ENCODE measurements around the gene EVPLL.
A peak's percentile ranks its signal among the peaks of the same experiment; 100 is the strongest.
"Not testable (repeated sequence)": the region's sequence is repeated elsewhere in the genome, so short reads cannot be mapped to it uniquely, and the experiment has no call there.

EVPLL gene

DNA sequence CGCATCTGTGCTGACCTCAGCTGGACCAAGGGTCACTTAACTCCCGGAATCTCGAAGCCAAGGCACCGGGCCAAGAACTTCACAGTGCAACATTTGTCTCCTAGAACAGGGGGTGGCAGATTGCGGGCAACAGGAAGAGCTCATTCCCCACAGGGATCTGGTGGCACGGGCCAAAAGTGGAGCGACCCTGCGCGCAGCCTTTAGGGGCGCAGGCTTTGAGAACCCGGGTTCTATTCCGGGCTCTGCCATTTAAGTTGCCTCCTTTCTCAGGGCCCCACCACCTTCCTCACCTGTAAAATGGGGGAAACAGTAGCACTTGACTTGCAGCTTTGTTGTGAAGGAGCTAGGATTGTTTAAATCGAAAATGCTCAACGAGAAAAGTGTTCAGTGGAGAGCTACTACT, 14.9 kb upstream of the EVPLL start:
- H3K4me3 ChIP-seq (ENCODE audit: low read length), result peak overlapping the region; percentile 87
- peak overlapping the region; percentile 94 for H3K9ac ChIP-seq (ENCODE audit: low read length)
- peaks cover 6% of the 10 kb centered on the region for H3K4me1 ChIP-seq (ENCODE audit: control insufficient read depth, insufficient read depth, low read length)
- H3K9me3 ChIP-seq (ENCODE audit: control insufficient read depth, low read length), result no peaks in the 10 kb centered on the region
- H3K36me3 ChIP-seq (ENCODE audit: control insufficient read depth, insufficient read depth, low read length, severe bottlenecking), result peaks cover 20% of the 10 kb centered on the region
- peak; percentile 15 for DNase-seq (ENCODE audit: low read depth)
- no peaks in the 10 kb centered on the region for H3K27me3 ChIP-seq (replicated peaks; ENCODE audit: control insufficient read depth, insufficient read depth, low read length)

- Histone ChIP-seq H3K27me3 (replicated peaks; ENCODE audit: control insufficient read depth, insufficient read depth, low read length) (no peaks in the 10 kb centered on the region), H3K9ac (ENCODE audit: low read length) (peak within 1 kb of the TSS; percentile 94), H3K36me3 (ENCODE audit: control insufficient read depth, insufficient read depth, low read length, severe bottlenecking) (peaks cover 18% of the 10 kb centered on the region), H3K4me1 (ENCODE audit: control insufficient read depth, insufficient read depth, low read length) (peaks cover 5% of the 10 kb centered on the region), H3K9me3 (ENCODE audit: control insufficient read depth, low read length) (no peaks in the 10 kb centered on the region), H3K4me3 (ENCODE audit: low read length) (peak within 1 kb of the TSS; percentile 87)
- DNase-seq (ENCODE audit: low read depth), result peak; percentile 96
These were observed 14.2 kb upstream of the EVPLL start, which contains the start of gene SHMT1 for GRCh38 chr17:18363101-18364049. Gene SHMT1, minus strand, starts transcription at chr17:18363550. Its CDS starts 7,569 bp downstream, at chr17:18355981.

GRCh38 chr17:18364166-18364565, 13.4 kb upstream of the EVPLL start:
- H3K9me3 ChIP-seq (ENCODE audit: control insufficient read depth, low read length), result no peaks in the 10 kb centered on the region
- H3K27me3 ChIP-seq (replicated peaks; ENCODE audit: control insufficient read depth, insufficient read depth, low read length), result peaks cover 3% of the 10 kb centered on the region
- H3K4me3 ChIP-seq (ENCODE audit: low read length), result no peak overlapping the region
- peaks cover 11% of the 10 kb centered on the region for H3K36me3 ChIP-seq (ENCODE audit: control insufficient read depth, insufficient read depth, low read length, severe bottlenecking)
- peaks cover 5% of the 10 kb centered on the region for H3K4me1 ChIP-seq (ENCODE audit: control insufficient read depth, insufficient read depth, low read length)
- H3K9ac ChIP-seq (ENCODE audit: low read length), result no peak overlapping the region
- no peak for DNase-seq (ENCODE audit: low read depth)

DNA sequence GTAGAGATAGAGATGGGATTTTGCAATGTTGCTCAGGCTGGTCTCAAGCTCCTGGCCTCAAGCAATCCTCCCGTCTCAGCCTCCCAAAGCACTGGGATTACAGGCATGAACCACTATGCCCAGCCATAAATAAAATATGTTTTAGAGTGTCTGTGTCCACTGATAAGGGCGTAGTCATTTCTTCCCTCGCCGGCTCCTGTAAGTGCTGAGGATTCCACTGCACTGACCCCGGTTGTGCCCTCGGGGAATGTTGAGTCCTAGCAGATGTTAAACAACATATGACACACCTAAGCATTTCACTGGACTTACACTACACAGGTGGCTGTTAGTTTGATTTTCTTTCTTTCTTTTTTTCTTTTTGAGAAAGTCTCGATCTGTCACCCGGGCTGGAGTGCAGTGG, 8.6 kb upstream of the EVPLL start:
- peaks cover 20% of the 10 kb centered on the region for H3K27me3 ChIP-seq (replicated peaks; ENCODE audit: control insufficient read depth, insufficient read depth, low read length)
- H3K36me3 ChIP-seq (ENCODE audit: control insufficient read depth, insufficient read depth, low read length, severe bottlenecking), result no peaks in the 10 kb centered on the region
- H3K9me3 ChIP-seq (ENCODE audit: control insufficient read depth, low read length), result no peaks in the 10 kb centered on the region
- H3K4me1 ChIP-seq (ENCODE audit: control insufficient read depth, insufficient read depth, low read length), result no peaks in the 10 kb centered on the region
- DNase-seq (ENCODE audit: low read depth), result no peak
- H3K4me3 ChIP-seq (ENCODE audit: low read length), result no peak overlapping the region
- no peak overlapping the region for H3K9ac ChIP-seq (ENCODE audit: low read length)

DNA sequence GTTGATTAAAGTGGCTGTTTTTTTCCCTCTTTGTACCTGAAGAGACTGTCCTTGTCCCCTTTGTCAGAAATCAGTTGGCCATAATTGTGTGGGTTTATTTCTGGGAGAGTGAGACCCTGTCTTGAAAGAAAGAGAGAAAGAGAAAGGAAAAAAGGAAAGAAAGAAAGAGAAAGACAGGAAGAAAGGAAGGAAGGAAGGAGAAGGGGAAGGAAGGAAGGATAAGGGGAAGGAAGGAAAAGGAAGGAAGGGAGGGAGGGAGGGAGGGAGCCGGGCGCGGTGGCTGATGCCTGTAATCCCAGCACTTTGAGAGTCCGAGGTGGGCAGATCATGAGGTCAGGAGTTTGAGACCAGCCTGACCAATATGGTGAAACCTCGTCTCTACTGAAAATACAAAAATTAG, 6.8 kb upstream of the EVPLL start:
- DNase-seq (ENCODE audit: low read depth), result no peak
- Histone ChIP-seq H3K27me3 (replicated peaks; ENCODE audit: control insufficient read depth, insufficient read depth, low read length) (peaks cover 20% of the 10 kb centered on the region), H3K9me3 (ENCODE audit: control insufficient read depth, low read length) (peaks cover 6% of the 10 kb centered on the region), H3K4me3 (ENCODE audit: low read length) (no peak overlapping the region), H3K4me1 (ENCODE audit: control insufficient read depth, insufficient read depth, low read length) (no peaks in the 10 kb centered on the region), H3K36me3 (ENCODE audit: control insufficient read depth, insufficient read depth, low read length, severe bottlenecking) (no peaks in the 10 kb centered on the region), H3K9ac (ENCODE audit: low read length) (no peak overlapping the region)

- Histone ChIP-seq H3K4me3 (ENCODE audit: low read length) (no peak overlapping the region), H3K27me3 (replicated peaks; ENCODE audit: control insufficient read depth, insufficient read depth, low read length) (peaks cover 20% of the 10 kb centered on the region), H3K9ac (ENCODE audit: low read length) (no peak overlapping the region), H3K9me3 (ENCODE audit: control insufficient read depth, low read length) (peaks cover 6% of the 10 kb centered on the region), H3K36me3 (ENCODE audit: control insufficient read depth, insufficient read depth, low read length, severe bottlenecking) (no peaks in the 10 kb centered on the region), H3K4me1 (ENCODE audit: control insufficient read depth, insufficient read depth, low read length) (no peaks in the 10 kb centered on the region)
- no peak for DNase-seq (ENCODE audit: low read depth)
These were observed 6.1 kb upstream of the EVPLL start for GRCh38 chr17:18371455-18371854.

GRCh38 chr17:18373181-18373580, 4.4 kb upstream of the EVPLL start:
- peaks cover 20% of the 10 kb centered on the region for H3K27me3 ChIP-seq (replicated peaks; ENCODE audit: control insufficient read depth, insufficient read depth, low read length)
- not testable (repeated sequence) for H3K9ac ChIP-seq (ENCODE audit: low read length); DNase-seq (ENCODE audit: low read depth); H3K36me3 ChIP-seq (ENCODE audit: control insufficient read depth, insufficient read depth, low read length, severe bottlenecking); H3K4me3 ChIP-seq (ENCODE audit: low read length); H3K9me3 ChIP-seq (ENCODE audit: control insufficient read depth, low read length)
- peaks cover 11% of the 10 kb centered on the region for H3K4me1 ChIP-seq (ENCODE audit: control insufficient read depth, insufficient read depth, low read length)

DNA sequence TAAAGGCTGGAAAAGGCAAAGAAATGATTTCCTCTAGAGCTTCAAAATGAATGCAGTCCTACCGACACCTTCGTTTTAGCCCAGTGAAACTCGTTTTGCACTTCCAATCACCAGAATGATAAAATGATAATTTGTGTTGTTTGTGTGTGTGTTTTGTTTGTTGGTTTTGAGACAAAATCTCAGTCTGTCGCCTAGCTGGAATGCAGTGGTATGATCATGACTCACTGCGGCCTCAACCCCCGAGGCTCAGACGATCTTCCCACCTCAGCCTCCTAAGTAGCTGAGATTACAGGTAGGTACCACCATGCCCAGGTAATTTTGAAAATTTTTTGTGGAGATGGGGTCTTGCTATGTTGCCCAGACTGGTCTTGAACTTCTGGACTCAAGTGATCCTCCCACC, 3.4 kb upstream of the EVPLL start:
- DNase-seq (ENCODE audit: low read depth), result no peak
- Histone ChIP-seq H3K27me3 (replicated peaks; ENCODE audit: control insufficient read depth, insufficient read depth, low read length) (peaks cover 17% of the 10 kb centered on the region), H3K36me3 (ENCODE audit: control insufficient read depth, insufficient read depth, low read length, severe bottlenecking) (no peaks in the 10 kb centered on the region), H3K9me3 (ENCODE audit: control insufficient read depth, low read length) (peaks cover 6% of the 10 kb centered on the region), H3K4me1 (ENCODE audit: control insufficient read depth, insufficient read depth, low read length) (peaks cover 13% of the 10 kb centered on the region), H3K9ac (ENCODE audit: low read length) (no peak overlapping the region), H3K4me3 (ENCODE audit: low read length) (no peak overlapping the region)

DNA sequence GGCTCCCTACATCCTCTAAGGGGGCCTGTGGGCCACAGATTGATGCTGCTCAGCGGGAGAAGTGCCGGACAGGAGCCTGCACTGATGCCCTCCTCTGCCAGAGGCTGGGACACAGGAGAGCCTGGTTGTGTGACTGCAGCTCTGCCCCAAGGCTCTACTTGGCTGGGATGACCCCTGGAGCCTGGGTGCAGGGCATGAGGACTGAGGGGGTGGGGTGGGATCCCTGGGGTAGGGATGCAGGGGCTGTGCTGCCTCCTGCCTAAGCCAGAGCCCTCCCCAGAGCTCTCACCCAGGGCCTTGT, 577 bp downstream of the EVPLL start:
- Histone ChIP-seq H3K4me3 (ENCODE audit: low read length) (no peak overlapping the region), H3K36me3 (ENCODE audit: control insufficient read depth, insufficient read depth, low read length, severe bottlenecking) (no peaks in the 10 kb centered on the region), H3K9me3 (ENCODE audit: control insufficient read depth, low read length) (peaks cover 6% of the 10 kb centered on the region), H3K9ac (ENCODE audit: low read length) (no peak overlapping the region), H3K27me3 (replicated peaks; ENCODE audit: control insufficient read depth, insufficient read depth, low read length) (peaks cover 12% of the 10 kb centered on the region), H3K4me1 (ENCODE audit: control insufficient read depth, insufficient read depth, low read length) (peaks cover 13% of the 10 kb centered on the region)
- DNase-seq (ENCODE audit: low read depth), result no peak

DNA sequence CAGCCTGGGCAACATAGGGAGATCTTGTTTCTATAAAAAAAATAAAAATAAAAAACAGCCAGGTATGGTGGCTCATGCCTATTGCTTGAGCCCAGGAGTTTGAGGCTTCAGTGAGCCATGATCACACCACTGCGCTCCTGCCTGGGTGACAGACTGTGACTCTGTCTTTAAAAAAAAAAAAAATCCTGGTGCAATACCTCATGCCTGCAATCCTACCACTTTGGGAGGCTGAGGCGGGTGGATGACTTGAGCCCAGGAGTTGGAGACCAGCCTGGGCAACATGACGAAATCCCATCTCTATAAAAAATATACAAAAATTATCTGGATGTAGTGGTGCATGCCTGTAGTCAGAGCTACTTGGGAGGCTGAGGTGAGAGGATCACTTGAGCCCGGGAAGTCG, 1.0 kb downstream of the EVPLL start:
- not testable (repeated sequence) for H3K9me3 ChIP-seq (ENCODE audit: control insufficient read depth, low read length); DNase-seq (ENCODE audit: low read depth); H3K9ac ChIP-seq (ENCODE audit: low read length); H3K4me3 ChIP-seq (ENCODE audit: low read length); H3K36me3 ChIP-seq (ENCODE audit: control insufficient read depth, insufficient read depth, low read length, severe bottlenecking)
- H3K27me3 ChIP-seq (replicated peaks; ENCODE audit: control insufficient read depth, insufficient read depth, low read length), result peaks cover 12% of the 10 kb centered on the region
- peaks cover 13% of the 10 kb centered on the region for H3K4me1 ChIP-seq (ENCODE audit: control insufficient read depth, insufficient read depth, low read length)

- peaks cover 12% of the 10 kb centered on the region for H3K27me3 ChIP-seq (replicated peaks; ENCODE audit: control insufficient read depth, insufficient read depth, low read length)
- H3K9ac ChIP-seq (ENCODE audit: low read length), result no peak overlapping the region
- peaks cover 13% of the 10 kb centered on the region for H3K4me1 ChIP-seq (ENCODE audit: control insufficient read depth, insufficient read depth, low read length)
- no peaks in the 10 kb centered on the region for H3K36me3 ChIP-seq (ENCODE audit: control insufficient read depth, insufficient read depth, low read length, severe bottlenecking)
- H3K9me3 ChIP-seq (ENCODE audit: control insufficient read depth, low read length), result peaks cover 6% of the 10 kb centered on the region
- no peak overlapping the region for H3K4me3 ChIP-seq (ENCODE audit: low read length)
- no peak for DNase-seq (ENCODE audit: low read depth)
These were observed 1.9 kb downstream of the EVPLL start for GRCh38 chr17:18379246-18380146.

Measured in adipocyte (in vitro differentiated cells).